HAP-1 (cell line): Measurements from ENCODE around the gene RFT1.

Experiments
- DNase-seq, 2 experiments: peaks; one replicate each; pipeline ENCODE4 v3.0.0-alpha.2; 2016 to 2020; ENCODE audit warnings: low spot score in 2 of 2
- H3K27me3 ChIP-seq: fragments of 250-450 bp; sonication (Bioruptor Pico); 2 replicates; pipeline ENCODE4 v1.5.1; 2020; ENCODE audit warnings: low read depth, mild to moderate bottlenecking, moderate library complexity
- H3K36me3 ChIP-seq: fragments of 250-450 bp; sonication (Bioruptor Pico); replicated peaks from 2 replicates; pipeline ENCODE4 v1.5.1; 2020; ENCODE audit warnings: mild to moderate bottlenecking
- H3K4me1 ChIP-seq: fragments of 250-450 bp; sonication (Bioruptor Pico); 2 replicates; pipeline ENCODE4 v1.5.1; 2020; ENCODE audit warnings: mild to moderate bottlenecking
- H3K4me3 ChIP-seq: fragments of 250-450 bp; sonication (Bioruptor Pico); 2 replicates; pipeline ENCODE4 v1.5.1; 2020; ENCODE audit warnings: mild to moderate bottlenecking, moderate library complexity
- H3K9me3 ChIP-seq: fragments of 250-450 bp; sonication (Bioruptor Pico); 2 replicates; pipeline ENCODE4 v1.5.1; 2020; ENCODE audit warnings: mild to moderate bottlenecking, moderate library complexity
- in situ Hi-C: fragments of 300-500 bp; cut with MboI; formaldehyde crosslinking; loops from 3 replicates; pipeline ENCODE4 v1.14.3; 2020; ENCODE audit warnings: low sequenced_read_pairs, inconsistent platforms, mixed read lengths

RFT1 gene

GRCh38 chr3:53097887-53098286, 32.3 kb downstream of the RFT1 start:
- H3K4me3 ChIP-seq: no peak overlapping the region
- in situ Hi-C loops: no loop called here

GRCh38 chr3:53092942-53093341, 37.3 kb downstream of the RFT1 start:
- in situ Hi-C loops: no loop called here
- Histone ChIP-seq H3K36me3 (peaks cover 42% of the 10 kb centered on the region), H3K9me3 (no peaks in the 10 kb centered on the region), H3K27me3 (no peaks in the 10 kb centered on the region), H3K4me1 (no peaks in the 10 kb centered on the region), H3K4me3 (no peak overlapping the region)
- no peak for DNase-seq

More at GRCh38 chr3:53097887-53098286, 32.3 kb downstream of the RFT1 start:
- Histone ChIP-seq H3K36me3 (peaks cover 29% of the 10 kb centered on the region), H3K4me1 (peaks cover 3% of the 10 kb centered on the region; the same call in 1 of the 2 replicates), H3K9me3 (no peaks in the 10 kb centered on the region), H3K27me3 (no peaks in the 10 kb centered on the region)
- DNase-seq: no peak

GRCh38 chr3:53092216-53092615, 38.0 kb downstream of the RFT1 start:
- in situ Hi-C loops: no loop called here
- Histone ChIP-seq H3K4me3 (no peak overlapping the region), H3K4me1 (no peaks in the 10 kb centered on the region), H3K27me3 (no peaks in the 10 kb centered on the region), H3K36me3 (peaks cover 42% of the 10 kb centered on the region), H3K9me3 (no peaks in the 10 kb centered on the region)
- DNase-seq: no peak

- Histone ChIP-seq H3K27me3 (no peaks in the 10 kb centered on the region), H3K9me3 (no peaks in the 10 kb centered on the region), H3K4me3 (no peak overlapping the region), H3K4me1 (no peaks in the 10 kb centered on the region), H3K36me3 (peaks cover 41% of the 10 kb centered on the region)
- no peak for DNase-seq
- in situ Hi-C loops: no loop called here
Observed at GRCh38 chr3:53091011-53091410, 39.2 kb downstream of the RFT1 start.

GRCh38 chr3:53089511-53089910, 40.7 kb downstream of the RFT1 start:
- no peaks in the 10 kb centered on the region for H3K27me3 ChIP-seq
- in situ Hi-C loops: no loop called here
- peaks cover 36% of the 10 kb centered on the region for H3K36me3 ChIP-seq
- H3K9me3 ChIP-seq: no peaks in the 10 kb centered on the region
- H3K4me1 ChIP-seq: no peaks in the 10 kb centered on the region
- DNase-seq: no peak
- no peak overlapping the region for H3K4me3 ChIP-seq

- Histone ChIP-seq H3K9me3 (no peaks in the 10 kb centered on the region), H3K27me3 (no peaks in the 10 kb centered on the region), H3K36me3 (peaks cover 7% of the 10 kb centered on the region), H3K4me1 (no peaks in the 10 kb centered on the region), H3K4me3 (no peak overlapping the region)
- in situ Hi-C loops: no loop called here
- DNase-seq: no peak
Observed at GRCh38 chr3:53085476-53085875, 44.8 kb downstream of the RFT1 start.

- no peak for DNase-seq
- H3K4me1 ChIP-seq: no peaks in the 10 kb centered on the region
- H3K27me3 ChIP-seq: no peaks in the 10 kb centered on the region
- H3K9me3 ChIP-seq: no peaks in the 10 kb centered on the region
- H3K36me3 ChIP-seq: no peaks in the 10 kb centered on the region; the same call in none of the 2 replicates
- in situ Hi-C loops: no loop called here
- H3K4me3 ChIP-seq: no peak overlapping the region
Observed at GRCh38 chr3:53084310-53085001, 45.8 kb downstream of the RFT1 start.

GRCh38 chr3:53083949-53084309, 46.3 kb downstream of the RFT1 start:
- Histone ChIP-seq H3K36me3 (no peaks in the 10 kb centered on the region; the same call in none of the 2 replicates), H3K9me3 (no peaks in the 10 kb centered on the region), H3K27me3 (no peaks in the 10 kb centered on the region), H3K4me3 (no peak overlapping the region), H3K4me1 (no peaks in the 10 kb centered on the region)
- in situ Hi-C loops: no loop called here
- DNase-seq: no peak

- no peak for DNase-seq
- no peaks in the 10 kb centered on the region for H3K9me3 ChIP-seq
- no peak overlapping the region for H3K4me3 ChIP-seq
- H3K4me1 ChIP-seq: no peaks in the 10 kb centered on the region
- H3K36me3 ChIP-seq: no peaks in the 10 kb centered on the region; the same call in none of the 2 replicates
- in situ Hi-C loops: no loop called here
- H3K27me3 ChIP-seq: no peaks in the 10 kb centered on the region
Observed at GRCh38 chr3:53083521-53083920, 46.7 kb downstream of the RFT1 start.

- no peaks in the 10 kb centered on the region for H3K27me3 ChIP-seq
- H3K4me3 ChIP-seq: no peak overlapping the region
- no peaks in the 10 kb centered on the region for H3K4me1 ChIP-seq
- no peak for DNase-seq
- H3K36me3 ChIP-seq: no peaks in the 10 kb centered on the region; the same call in none of the 2 replicates
- in situ Hi-C loops: no loop called here
- H3K9me3 ChIP-seq: no peaks in the 10 kb centered on the region
Observed at GRCh38 chr3:53082736-53083135, 47.5 kb downstream of the RFT1 start.

GRCh38 chr3:53081318-53081717, 48.9 kb downstream of the RFT1 start:
- DNase-seq: no peak
- Histone ChIP-seq H3K36me3 (no peaks in the 10 kb centered on the region), H3K9me3 (no peaks in the 10 kb centered on the region), H3K27me3 (no peaks in the 10 kb centered on the region), H3K4me1 (no peaks in the 10 kb centered on the region), H3K4me3 (no peak overlapping the region)
- in situ Hi-C loops: no loop called here

GRCh38 chr3:53080612-53081205, 49.5 kb downstream of the RFT1 start:
- H3K9me3 ChIP-seq: no peaks in the 10 kb centered on the region
- no peaks in the 10 kb centered on the region for H3K27me3 ChIP-seq
- no peaks in the 10 kb centered on the region for H3K36me3 ChIP-seq
- in situ Hi-C loops: no loop called here
- no peaks in the 10 kb centered on the region for H3K4me1 ChIP-seq
- H3K4me3 ChIP-seq: no peak overlapping the region
- no peak for DNase-seq

- in situ Hi-C loops: no loop called here
- H3K36me3 ChIP-seq: no peaks in the 10 kb centered on the region
Observed at GRCh38 chr3:53079791-53080555, 50.3 kb downstream of the RFT1 start.

GRCh38 chr3:53079147-53079546, 51.1 kb downstream of the RFT1 start:
- DNase-seq: no peak
- Histone ChIP-seq H3K27me3 (no peaks in the 10 kb centered on the region), H3K9me3 (no peaks in the 10 kb centered on the region), H3K4me1 (no peaks in the 10 kb centered on the region), H3K36me3 (no peaks in the 10 kb centered on the region), H3K4me3 (no peak overlapping the region)
- in situ Hi-C loops: no loop called here

More at GRCh38 chr3:53079791-53080555, 50.3 kb downstream of the RFT1 start:
- no peak overlapping the region for H3K4me3 ChIP-seq
- H3K27me3 ChIP-seq: no peaks in the 10 kb centered on the region
- no peak for DNase-seq
- H3K4me1 ChIP-seq: no peaks in the 10 kb centered on the region
- no peaks in the 10 kb centered on the region for H3K9me3 ChIP-seq
